Bronchial epithelial cell (primary cell): ENCODE measurements around the gene NUP98. TPM values are rescaled to one million over a fixed set of nuclear protein-coding genes. Genes with fewer than 3 reads are reported as not detected.
A peak's percentile ranks its signal among the peaks of the same experiment; 100 is the strongest.

Source experiments
- DNase-seq: peaks from one replicate; pipeline ENCODE4 v3.0.0-alpha.2; 2010; ENCODE audit warnings: low read depth
- FAIRE-seq: peaks from 2 replicates; lab custom pipeline; 2011; peaks lifted over from hg19 to GRCh38; lab: Jason Lieb, UNC
- H3K27me3 ChIP-seq: 2 replicates; pipeline ENCODE4 v1.5.1; 2011; ENCODE audit warnings: low read length; ENCODE audit not compliant: control insufficient read depth, insufficient read depth
- H3K36me3 ChIP-seq: 2 replicates; pipeline ENCODE4 v1.5.1; 2011; ENCODE audit warnings: low read length; ENCODE audit not compliant: control insufficient read depth, insufficient read depth
- H3K4me3 ChIP-seq: 2 replicates; pipeline ENCODE4 v1.5.1; 2011; ENCODE audit warnings: mild to moderate bottlenecking, low read depth, low read length, control low read depth
- CTCF ChIP-seq: IDR thresholded peaks from 2 replicates; pipeline ENCODE4 v1.5.1; 2011; ENCODE audit warnings: mild to moderate bottlenecking, moderate library complexity, low read length, control low read depth, inconsistent platforms; ENCODE audit not compliant: insufficient read depth, severe bottlenecking
- total RNA-seq: library from RNA; depleted of rRNA; stranded (reverse); fragments of >200 nt; gene quantifications from 2 replicates; pipeline ENCODE4 v1.2.1, GENCODE V29; 2014

NUP98 gene
- total RNA-seq, 1 donor from 2014 or later = 59.8 TPM

- TF ChIP-seq CTCF = no peak
- Histone ChIP-seq H3K36me3 (peaks cover 19% of the 10 kb centered on the region), H3K4me3 (no peak within 1 kb of the TSS), H3K27me3 (no peaks in the 10 kb centered on the region)
- peak; percentile 7 for FAIRE-seq
- DNase-seq = no peak
Measured at GRCh38 chr11:3671334-3672254, 125.8 kb downstream of the NUP98 start, which contains the start of gene CHRNA10. TSS of gene CHRNA10 (minus strand) at chr11:3671384. CDS start at chr11:3671312, 72 bp downstream.

- no peak for DNase-seq
- FAIRE-seq = no peak
- H3K27me3 ChIP-seq = no peaks in the 10 kb centered on the region
- TF ChIP-seq CTCF = no peak
- H3K36me3 ChIP-seq = peaks cover 11% of the 10 kb centered on the region
- H3K4me3 ChIP-seq = no peak overlapping the region
Measured at GRCh38 chr11:3669742-3670183, 127.6 kb downstream of the NUP98 start.

- Histone ChIP-seq H3K27me3 (no peaks in the 10 kb centered on the region), H3K4me3 (no peak overlapping the region), H3K36me3 (peaks cover 11% of the 10 kb centered on the region)
- DNase-seq (no peak), FAIRE-seq (peak; percentile 28)
- TF ChIP-seq CTCF = no peak
Measured at GRCh38 chr11:3669128-3669527, 128.2 kb downstream of the NUP98 start.

- no peak for TF ChIP-seq CTCF
- Histone ChIP-seq H3K4me3 (no peak overlapping the region), H3K27me3 (no peaks in the 10 kb centered on the region), H3K36me3 (peaks cover 9% of the 10 kb centered on the region)
- DNase-seq (no peak), FAIRE-seq (no peak)
Measured at GRCh38 chr11:3667149-3668035, 130.0 kb downstream of the NUP98 start.

- FAIRE-seq (no peak), DNase-seq (no peak)
- Histone ChIP-seq H3K4me3 (no peak overlapping the region), H3K36me3 (peaks cover 5% of the 10 kb centered on the region), H3K27me3 (no peaks in the 10 kb centered on the region)
- no peak for TF ChIP-seq CTCF
Measured at GRCh38 chr11:3666023-3666530, 131.3 kb downstream of the NUP98 start.
